Dermis blood vessel endothelial cell (primary cell): Measurements from ENCODE around the gene ZNF746. TPM values are rescaled to one million over a fixed set of nuclear protein-coding genes. Genes with fewer than 3 reads are reported as not detected.

Source experiments
- DNase-seq: peaks from one replicate; pipeline ENCODE4 v3.0.0; 2010
- total RNA-seq: library from RNA; depleted of rRNA; stranded (reverse); fragments of >200 nt; gene quantifications from 2 replicates; pipeline ENCODE4 v1.2.3, GENCODE V29; 2014

ZNF746 gene
- total RNA-seq, 1 donor from 2014 or later, result 24.3 TPM

- DNase-seq, result no peak
Measured at GRCh38 chr7:149490083-149490760, 7.4 kb downstream of the ZNF746 start.

GRCh38 chr7:149489391-149490024 lies 8.1 kb downstream of the ZNF746 start:
- DNase-seq, result no peak

GRCh38 chr7:149479568-149479967 lies 18.0 kb downstream of the ZNF746 start:
- DNase-seq, result no peak

- no peak for DNase-seq
Measured at GRCh38 chr7:149478754-149479153, 18.9 kb downstream of the ZNF746 start.

- DNase-seq, result no peak
Measured at GRCh38 chr7:149477494-149478443, 19.8 kb downstream of the ZNF746 start.

GRCh38 chr7:149476791-149477190 lies 20.8 kb downstream of the ZNF746 start:
- no peak for DNase-seq

GRCh38 chr7:149475121-149476045 lies 22.2 kb downstream of the ZNF746 start:
- DNase-seq, result no peak

- no peak for DNase-seq
Measured at GRCh38 chr7:149474309-149475120, 23.1 kb downstream of the ZNF746 start.

- no peak for DNase-seq
Measured at GRCh38 chr7:149473251-149473650, 24.4 kb downstream of the ZNF746 start.

- DNase-seq, result no peak
Measured at GRCh38 chr7:149471289-149471953, 26.2 kb downstream of the ZNF746 start.

- no peak for DNase-seq
Measured at GRCh38 chr7:149469806-149470205, 27.8 kb downstream of the ZNF746 start.

- peak; percentile 7 for DNase-seq
Measured at GRCh38 chr7:149468208-149468607, 29.4 kb downstream of the ZNF746 start.

- no peak for DNase-seq
Measured at GRCh38 chr7:149467321-149467859, 30.2 kb downstream of the ZNF746 start.

- no peak for DNase-seq
Measured at GRCh38 chr7:149466364-149466763, 31.2 kb downstream of the ZNF746 start.

- DNase-seq, result no peak
Measured at GRCh38 chr7:149463500-149464161, 34.0 kb downstream of the ZNF746 start.

- no peak for DNase-seq
Measured at GRCh38 chr7:149462101-149462520, 35.5 kb downstream of the ZNF746 start.

GRCh38 chr7:149460493-149461277 lies 36.9 kb downstream of the ZNF746 start, which contains the start of gene ZNF777:
TSS of gene ZNF777 (minus strand) at chr7:149461062. CDS start at chr7:149456022, 5,040 bp downstream.
- DNase-seq, result peak; percentile 88

- DNase-seq, result peak; percentile 45
Measured at GRCh38 chr7:149459540-149460452, 37.8 kb downstream of the ZNF746 start.
